GM18873 (cell line): ENCODE results near the gene RAB3IL1.
"Not testable (repeated sequence)": the region's sequence is repeated elsewhere in the genome, so short reads cannot be mapped to it uniquely, and the experiment has no call there.

Source experiments
- ATAC-seq: cut with Tn5 transposase; IDR thresholded peaks from one replicate; pipeline ENCODE4 v1.9.1; 2021; ENCODE audit warnings: mild to moderate bottlenecking, moderate library complexity, moderate number of reproducible peaks; ENCODE audit not compliant: unreplicated experiment, low FRiP score

Gene RAB3IL1

GRCh38 chr11:61888590-61888989 lies 28.8 kb downstream of the RAB3IL1 start:
- no peak for ATAC-seq

GRCh38 chr11:61887839-61888494 lies 29.4 kb downstream of the RAB3IL1 start:
- ATAC-seq, result no peak

- ATAC-seq, result no peak
These were observed 30.7 kb downstream of the RAB3IL1 start for GRCh38 chr11:61886643-61887042.

GRCh38 chr11:61885784-61886580 lies 31.4 kb downstream of the RAB3IL1 start:
- no peak for ATAC-seq

- ATAC-seq, result no peak
These were observed 32.1 kb downstream of the RAB3IL1 start for GRCh38 chr11:61885166-61885778.

GRCh38 chr11:61883947-61884346 lies 33.4 kb downstream of the RAB3IL1 start:
- no peak for ATAC-seq

GRCh38 chr11:61883327-61883726 lies 34.0 kb downstream of the RAB3IL1 start:
- ATAC-seq, result no peak

GRCh38 chr11:61882879-61883278 lies 34.5 kb downstream of the RAB3IL1 start:
- ATAC-seq, result no peak

GRCh38 chr11:61882267-61882666 lies 35.1 kb downstream of the RAB3IL1 start:
- not testable (repeated sequence) for ATAC-seq

GRCh38 chr11:61881397-61881796 lies 36.0 kb downstream of the RAB3IL1 start:
- no peak for ATAC-seq

- ATAC-seq, result no peak
These were observed 36.9 kb downstream of the RAB3IL1 start for GRCh38 chr11:61880454-61880853.

GRCh38 chr11:61880031-61880430 lies 37.3 kb downstream of the RAB3IL1 start:
- ATAC-seq, result no peak

- no peak for ATAC-seq
These were observed 38.2 kb downstream of the RAB3IL1 start for GRCh38 chr11:61879152-61879551.

- ATAC-seq, result no peak
These were observed 41.7 kb downstream of the RAB3IL1 start for GRCh38 chr11:61875698-61876097.

- ATAC-seq, result no peak
These were observed 42.5 kb downstream of the RAB3IL1 start for GRCh38 chr11:61874853-61875252.

- ATAC-seq, result no peak
These were observed 43.0 kb downstream of the RAB3IL1 start for GRCh38 chr11:61874377-61874809.

- no peak for ATAC-seq
These were observed 43.6 kb downstream of the RAB3IL1 start for GRCh38 chr11:61873588-61874376.

GRCh38 chr11:61872935-61873565 lies 44.3 kb downstream of the RAB3IL1 start:
- no peak for ATAC-seq

GRCh38 chr11:61871158-61871597 lies 46.2 kb downstream of the RAB3IL1 start:
- peak; percentile 50 for ATAC-seq

GRCh38 chr11:61870541-61871031 lies 46.8 kb downstream of the RAB3IL1 start:
- ATAC-seq, result no peak
